Naive thymus-derived CD4-positive, alpha-beta T cell (primary cell): ENCODE results near the gene PDCD4. TPM values are rescaled to one million over a fixed set of nuclear protein-coding genes. Genes with fewer than 3 reads are reported as not detected.
"Not testable (repeated sequence)": the region's sequence is repeated elsewhere in the genome, so short reads cannot be mapped to it uniquely, and the experiment has no call there.

Experiments
- ATAC-seq: fragments of 150-1000 bp; cut with Tn5 transposase; 2 replicates; pipeline ENCODE4 v1.10.0; 2021; ENCODE audit warnings: mild to moderate bottlenecking, moderate library complexity
- CTCF ChIA-PET: fragments of 350-600 bp; sonication (Branson Sonifier 250); formaldehyde crosslinking; loops from one replicate; lab custom pipeline; 2021; ENCODE audit warnings: antibody characterized with exemption; lab: Charles Lee
- POLR2A ChIA-PET: fragments of 350-600 bp; sonication (Branson Sonifier 250); formaldehyde crosslinking; loops from one replicate; lab custom pipeline; 2021; ENCODE audit warnings: antibody characterized with exemption, inconsistent platforms; lab: Charles Lee
- DNase-seq, 9 donors: peaks; one replicate each; pipeline versions ENCODE4 v3.0.0 to v3.0.0-alpha.2; 2020 to 2022; ENCODE audit warnings: mixed read lengths in 1 of 9
- H3K27ac ChIP-seq: one replicate; pipeline ENCODE4 v1.7.0; 2013; ENCODE audit warnings: mild to moderate bottlenecking, low read depth, low read length, moderate library complexity
- H3K27me3 ChIP-seq, 2 donors: one replicate each; pipeline ENCODE4 v1.7.0; 2013; ENCODE audit warnings: low read length in 2 of 2, mild to moderate bottlenecking in 2 of 2, moderate library complexity in 2 of 2; ENCODE audit not compliant: control insufficient read depth in 2 of 2, insufficient read depth in 2 of 2
- H3K36me3 ChIP-seq, 3 experiments: 1 replicate in 2 of 3; 2 replicates in 1 of 3; pipeline ENCODE4 v1.7.0; 2013; ENCODE audit warnings: low read length in 3 of 3, mild to moderate bottlenecking in 3 of 3, moderate library complexity in 1 of 3; ENCODE audit not compliant: insufficient read depth in 3 of 3, control insufficient read depth in 2 of 3
- H3K4me1 ChIP-seq, 2 donors: one replicate each; pipeline ENCODE4 v1.7.0; 2013; ENCODE audit warnings: low read length in 2 of 2, mild to moderate bottlenecking in 2 of 2, moderate library complexity in 1 of 2; ENCODE audit not compliant: control insufficient read depth in 2 of 2, insufficient read depth in 2 of 2
- H3K4me3 ChIP-seq: 2 replicates; pipeline ENCODE4 v1.7.0; 2013; ENCODE audit warnings: mild to moderate bottlenecking, low read length
- H3K9me3 ChIP-seq, 3 experiments: 1 replicate in 2 of 3; 2 replicates in 1 of 3; pipeline ENCODE4 v1.7.0; 2013; ENCODE audit warnings: low read length in 3 of 3; ENCODE audit not compliant: control insufficient read depth in 2 of 3
- H3K27ac Mint-ChIP-seq, 9 donors: one replicate each; pipeline ENCODE4 v1.8.0; 2020 to 2022; ENCODE audit warnings: mixed read lengths in 9 of 9, mild to moderate bottlenecking in 8 of 9, moderate library complexity in 5 of 9, inconsistent platforms in 2 of 9
- H3K27me3 Mint-ChIP-seq, 5 donors: one replicate each; pipeline ENCODE4 v1.8.0; 2021 to 2022; ENCODE audit warnings: mixed read lengths in 5 of 5, mild to moderate bottlenecking in 1 of 5
- H3K36me3 Mint-ChIP-seq, 5 donors: one replicate each; pipeline ENCODE4 v1.8.0; 2020 to 2022; ENCODE audit warnings: mixed read lengths in 5 of 5, mild to moderate bottlenecking in 3 of 5, inconsistent platforms in 1 of 5
- H3K4me1 Mint-ChIP-seq, 7 donors: one replicate each; pipeline ENCODE4 v1.8.0; 2020 to 2022; ENCODE audit warnings: mixed read lengths in 7 of 7, mild to moderate bottlenecking in 3 of 7, inconsistent platforms in 1 of 7
- H3K4me3 Mint-ChIP-seq, 10 donors: one replicate each; pipeline ENCODE4 v1.8.0; 2020 to 2022; ENCODE audit warnings: mild to moderate bottlenecking in 10 of 10, mixed read lengths in 10 of 10, moderate library complexity in 6 of 10, inconsistent platforms in 2 of 10
- H3K9me3 Mint-ChIP-seq, 11 donors: one replicate each; pipeline ENCODE4 v1.8.0; 2020 to 2022; ENCODE audit warnings: mixed read lengths in 11 of 11, mild to moderate bottlenecking in 4 of 11, inconsistent platforms in 1 of 11, moderate library complexity in 1 of 11
- intact Hi-C, 2 donors: fragments of 100-400 bp; cut with micrococcal nuclease; formaldehyde crosslinking; loops; one replicate each; pipeline ENCODE4 v1.15.1; 2023
- polyA plus RNA-seq, 2 donors: library from polyadenylated mRNA; unstranded; fragments of 300-500 nt; fragmentation: Illumina TruSeq; gene quantifications; one replicate each; pipeline ENCODE4 v1.2.3, GENCODE V29; 2021
- total RNA-seq, 6 experiments: library from RNA in 5 of 6; stranded (reverse) in 5 of 6; gene quantifications; 1 replicate in 5 of 6; 2 replicates in 1 of 6; pipeline ENCODE4 v1.2.3 and lab custom pipeline; 2021 to 2026

PDCD4 gene
- total and polyA plus RNA-seq, 7 experiments from 2014 or later: 93.7 to 295 (median 253) TPM

DNA sequence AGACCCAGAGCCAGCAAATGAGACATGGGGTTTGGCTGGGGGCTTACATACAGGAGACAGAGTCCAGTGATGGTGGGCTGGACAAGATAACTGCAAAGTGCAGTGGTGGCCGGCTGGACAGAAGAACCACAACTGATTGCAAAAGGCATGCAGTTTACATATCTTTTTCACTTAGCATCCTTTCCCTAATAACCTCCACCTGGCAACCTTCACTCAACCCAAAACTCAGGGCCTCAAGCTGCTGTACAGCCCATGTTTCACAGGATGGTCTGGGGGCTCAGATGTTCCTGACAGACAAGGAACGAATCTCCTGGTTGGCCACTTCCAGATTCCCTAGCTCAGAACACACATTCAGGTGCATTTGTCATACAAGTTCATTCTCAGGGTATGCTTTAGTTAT lies 7.8 kb upstream of the PDCD4 start:
- POLR2A ChIA-PET: interaction anchor here (0.7 to 3.2 kb wide), 11 partner anchors 9 to 56 kb away, joined by 3 to 22 read pairs (median 4); no protein-coding TSS in a partner anchor
- peak overlapping the region; percentile 92 to 100 (median 99) for H3K27ac Mint-ChIP-seq
- DNase-seq (no peak), ATAC-seq (no peak)
- no peaks in the 10 kb centered on the region for H3K27me3 Mint-ChIP-seq
- H3K4me3 Mint-ChIP-seq: peak overlapping the region; percentile 54 to 88 (median 79)
- peak overlapping the region; percentile 46 for H3K4me3 ChIP-seq
- CTCF ChIA-PET: interaction anchor here (0.9 to 1.7 kb wide), 6 partner anchors 9 to 116 kb away, joined by 4 to 8 read pairs (median 6); no protein-coding TSS in a partner anchor
- no peaks in the 10 kb centered on the region for H3K9me3 ChIP-seq
- H3K4me1 Mint-ChIP-seq: peaks cover 78 to 100% (median 96%) of the 10 kb centered on the region in 7 donors
- no peaks in the 10 kb centered on the region for H3K36me3 ChIP-seq
- peaks cover 0 to 10% (median 0%) of the 10 kb centered on the region in 5 donors for H3K36me3 Mint-ChIP-seq
- H3K9me3 Mint-ChIP-seq: peaks cover 0 to 5% (median 0%) of the 10 kb centered on the region in 11 donors
- H3K27ac ChIP-seq: peak overlapping the region; percentile 100
- no peaks in the 10 kb centered on the region for H3K27me3 ChIP-seq
- intact Hi-C loops: loop anchor here (1.0 to 10.0 kb wide), 13 partner anchors 8 to 939 kb away; partner anchors contain the start of genes BBIP1 (in 2 of the 2), SHOC2 (in 2 of the 2), ADD3 (in 1 of the 2) and DUSP5 (in 1 of the 2)
- H3K4me1 ChIP-seq: peaks cover 97 to 98% of the 10 kb centered on the region in 2 donors

GRCh38 chr10:110864662-110865140 lies 7.0 kb upstream of the PDCD4 start:
- peaks cover 0 to 14% (median 4%) of the 10 kb centered on the region in 5 donors for H3K36me3 Mint-ChIP-seq
- Histone ChIP-seq H3K4me1 (peaks cover 97 to 98% of the 10 kb centered on the region in 2 donors), H3K4me3 (peak overlapping the region; percentile 46), H3K36me3 (no peaks in the 10 kb centered on the region), H3K27ac (peak overlapping the region; percentile 100), H3K9me3 (no peaks in the 10 kb centered on the region), H3K27me3 (no peaks in the 10 kb centered on the region)
- peaks cover 81 to 100% (median 98%) of the 10 kb centered on the region in 7 donors for H3K4me1 Mint-ChIP-seq
- H3K4me3 Mint-ChIP-seq: peak overlapping the region; percentile 72 to 88 (median 80)
- H3K9me3 Mint-ChIP-seq: peaks cover 0 to 5% (median 0%) of the 10 kb centered on the region in 11 donors
- ATAC-seq: peak; percentile 81
- H3K27me3 Mint-ChIP-seq: no peaks in the 10 kb centered on the region
- ChIA-PET POLR2A (interaction anchor here (0.6 to 4.6 kb wide), 15 partner anchors 9 to 61 kb away, joined by 3 to 46 read pairs (median 4); partner anchors contain the start of genes BBIP1 and SHOC2), CTCF (interaction anchor here (0.9 to 1.7 kb wide), 6 partner anchors 9 to 116 kb away, joined by 4 to 8 read pairs (median 6); no protein-coding TSS in a partner anchor)
- intact Hi-C loops: loop anchor here (1.0 to 10.0 kb wide), 14 partner anchors 8 to 940 kb away; partner anchors contain the start of genes BBIP1 (in 2 of the 2), SHOC2 (in 2 of the 2), ADD3 (in 1 of the 2) and DUSP5 (in 1 of the 2)
- H3K27ac Mint-ChIP-seq: peak overlapping the region; percentile 92 to 100 (median 99)
- DNase-seq: peak in 7 of 9 donors; percentile 73 to 92 (median 88)

DNA sequence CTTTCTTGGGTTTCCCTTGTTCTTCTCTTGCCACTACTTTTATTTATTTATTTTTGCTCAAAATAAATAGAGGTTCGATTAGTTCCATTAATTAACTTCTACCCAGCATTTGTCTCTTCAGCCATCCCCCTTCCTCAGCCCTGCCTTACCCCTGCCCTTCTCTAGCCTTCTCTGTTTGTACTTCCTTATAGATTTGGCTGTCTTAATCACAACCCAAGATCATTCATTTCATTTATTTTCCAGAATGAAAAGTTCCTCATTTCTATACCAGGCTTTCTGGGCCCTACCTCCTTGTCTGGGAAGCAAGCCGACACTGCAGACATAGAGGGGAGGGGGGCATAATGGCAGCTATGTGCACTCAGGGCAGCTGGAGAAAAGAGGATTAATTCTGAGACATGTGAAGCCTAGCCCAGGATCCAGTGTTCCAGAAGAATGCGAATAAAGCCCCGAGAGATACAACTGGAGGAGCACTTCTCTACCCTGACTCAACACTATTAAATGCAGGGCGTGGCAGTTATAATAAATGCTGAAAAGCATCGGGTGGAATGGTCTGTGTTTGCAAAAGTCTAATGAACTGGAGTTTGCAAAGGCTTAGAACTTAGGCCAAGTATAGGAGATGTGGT lies 6.4 kb upstream of the PDCD4 start:
- H3K27me3 ChIP-seq: no peaks in the 10 kb centered on the region
- H3K36me3 ChIP-seq: no peaks in the 10 kb centered on the region
- peaks cover 0 to 18% (median 4%) of the 10 kb centered on the region in 5 donors for H3K36me3 Mint-ChIP-seq
- POLR2A ChIA-PET: interaction anchor here (0.6 to 4.6 kb wide), 16 partner anchors 8 to 644 kb away, joined by 3 to 46 read pairs (median 4); partner anchors contain the start of genes BBIP1 and SHOC2
- no peaks in the 10 kb centered on the region for H3K27me3 Mint-ChIP-seq
- H3K9me3 Mint-ChIP-seq: peaks cover 0 to 5% (median 0%) of the 10 kb centered on the region in 11 donors
- CTCF ChIA-PET: interaction anchor here (1.2 to 1.7 kb wide), 4 partner anchors 8 to 62 kb away, joined by 4 to 8 read pairs (median 6); no protein-coding TSS in a partner anchor
- peaks cover 97 to 98% of the 10 kb centered on the region in 2 donors for H3K4me1 ChIP-seq
- peak overlapping the region; percentile 35 to 88 (median 76) for H3K4me3 Mint-ChIP-seq
- H3K4me3 ChIP-seq: peak overlapping the region; percentile 46
- peak overlapping the region; percentile 92 to 100 (median 99) for H3K27ac Mint-ChIP-seq
- no peak for DNase-seq
- no peak for ATAC-seq
- H3K4me1 Mint-ChIP-seq: peaks cover 80 to 100% (median 98%) of the 10 kb centered on the region in 7 donors
- H3K9me3 ChIP-seq: no peaks in the 10 kb centered on the region
- H3K27ac ChIP-seq: peak overlapping the region; percentile 100
- intact Hi-C loops: loop anchor here (2.0 to 10.0 kb wide), 8 partner anchors 30 to 940 kb away; partner anchors contain the start of genes BBIP1 (in 2 of the 2), SHOC2 (in 2 of the 2), DUSP5 (in 1 of the 2) and SMC3 (in 1 of the 2)

- H3K4me3 Mint-ChIP-seq: peak overlapping the region; percentile 27 to 88 (median 76)
- ChIA-PET CTCF (no interaction called here), POLR2A (interaction anchor here (0.6 to 4.6 kb wide), 12 partner anchors 8 to 784 kb away, joined by 3 to 46 read pairs (median 12); partner anchors contain the start of genes BBIP1 and SHOC2)
- intact Hi-C loops: loop anchor here (2.0 to 10.0 kb wide), 8 partner anchors 31 to 941 kb away; partner anchors contain the start of genes BBIP1 (in 2 of the 2), SHOC2 (in 2 of the 2), DUSP5 (in 1 of the 2) and SMC3 (in 1 of the 2)
- H3K9me3 ChIP-seq: no peaks in the 10 kb centered on the region
- H3K27ac Mint-ChIP-seq: peak overlapping the region; percentile 92 to 100 (median 99)
- H3K36me3 Mint-ChIP-seq: peaks cover 0 to 19% (median 4%) of the 10 kb centered on the region in 5 donors
- DNase-seq (peak in 2 of 9 donors; percentile 36 to 50), ATAC-seq (no peak)
- H3K27ac ChIP-seq: peak overlapping the region; percentile 100
- no peaks in the 10 kb centered on the region for H3K27me3 Mint-ChIP-seq
- H3K36me3 ChIP-seq: no peaks in the 10 kb centered on the region
- H3K4me1 Mint-ChIP-seq: peaks cover 80 to 100% (median 98%) of the 10 kb centered on the region in 7 donors
- H3K4me3 ChIP-seq: peak overlapping the region; percentile 46
- H3K27me3 ChIP-seq: no peaks in the 10 kb centered on the region
- peaks cover 0 to 5% (median 0%) of the 10 kb centered on the region in 11 donors for H3K9me3 Mint-ChIP-seq
- H3K4me1 ChIP-seq: peaks cover 97 to 98% of the 10 kb centered on the region in 2 donors
Measured at GRCh38 chr10:110865809-110866482, 5.8 kb upstream of the PDCD4 start.

- intact Hi-C loops: loop anchor here (5.0 to 10.0 kb wide), 5 partner anchors 300 to 942 kb away; partner anchors contain the start of genes DUSP5 (in 1 of the 2), SMC3 (in 1 of the 2) and XPNPEP1 (in 1 of the 2)
- not testable (repeated sequence) for ATAC-seq, H3K9me3 Mint-ChIP-seq, H3K4me3 ChIP-seq, H3K9me3 ChIP-seq, H3K36me3 ChIP-seq, H3K27me3 ChIP-seq, DNase-seq, H3K27me3 Mint-ChIP-seq
- H3K4me3 Mint-ChIP-seq: peak overlapping the region; percentile 2 to 99 (median 70)
- ChIA-PET POLR2A (interaction anchor here (0.8 to 4.6 kb wide), 23 partner anchors 9 to 656 kb away, joined by 3 to 46 read pairs (median 4); partner anchors contain the start of genes BBIP1 and SHOC2), CTCF (interaction anchor here (1.1 to 2.5 kb wide), 7 partner anchors 10 to 121 kb away, joined by 3 to 7 read pairs (median 5); no protein-coding TSS in a partner anchor)
- peaks cover 78 to 97% (median 91%) of the 10 kb centered on the region in 7 donors for H3K4me1 Mint-ChIP-seq
- peak overlapping the region; percentile 100 for H3K27ac ChIP-seq
- H3K4me1 ChIP-seq: peaks cover 89 to 90% of the 10 kb centered on the region in 2 donors
- H3K27ac Mint-ChIP-seq: peak overlapping the region; percentile 94 to 100 (median 99)
- peaks cover 0 to 19% (median 4%) of the 10 kb centered on the region in 5 donors for H3K36me3 Mint-ChIP-seq
Measured at GRCh38 chr10:110867011-110867806, 4.5 kb upstream of the PDCD4 start.
